ENCODE measurements around the gene LSM10. TPM values are rescaled to one million over a fixed set of nuclear protein-coding genes. Genes with fewer than 3 reads are reported as not detected.

LSM10 gene
- total and polyA plus RNA-seq, 9 of the 15 experiments (the other 6 are each of a cell fraction or from before 2014, with no cell fraction given) = 13.2 to 146 (median 68.9) TPM

- ATAC-seq (no peak), DNase-seq (ENCODE audit: extremely low read depth in 1 of 4, low spot score in 3 of 4) (no peak), FAIRE-seq (no peak)
- WGBS (ENCODE audit: insufficient coverage, low coverage, missing lambda C conversion rate) = 71% methylated on average over 4 of the region's 4 CpGs
- peaks cover 8% of the 10 kb centered on the region for H3K79me2 ChIP-seq (ENCODE audit: control insufficient read depth, insufficient read depth, low read length)
- intact Hi-C loops (cut with micrococcal nuclease) = no loop called here
- peaks cover 18 to 34% of the 10 kb centered on the region in 2 experiments; a peak in 3 of 5 replicates for H3K4me1 ChIP-seq (replicated peaks in 1 of 2; ENCODE audit: control insufficient read depth in 2 of 2, insufficient read depth in 2 of 2, low read length in 2 of 2)
- H3K27ac ChIP-seq (ENCODE audit: extremely low read depth, low read depth, low read length) = no peak overlapping the region
- CTCF ChIA-PET (ENCODE audit: low intra/inter-chr PET ratio) = no interaction called here
- H3K9me3 ChIP-seq (replicated peaks; ENCODE audit: control insufficient read depth, insufficient read depth, low read depth, low read length) = no peaks in the 10 kb centered on the region
- no TSS peak for BruUV-seq (replicated peaks)
- 0 out of 3 replicates have a peak, but pooled peaks cover 2% of the 10 kb centered on the region for H3K36me3 ChIP-seq (ENCODE audit: control insufficient read depth, insufficient read depth, low read length)
- POLR2A ChIA-PET = interaction anchor here (0.9 to 10.6 kb wide), 4 partner anchors 10 to 237 kb away, joined by 3 to 315 read pairs (median 4); partner anchors contain the start of gene STK40
- H3K27me3 ChIP-seq (ENCODE audit: control insufficient read depth in 2 of 2, insufficient read depth in 2 of 2, low read length in 2 of 2) = no peaks in the 10 kb centered on the region
- H2AFZ ChIP-seq (ENCODE audit: low read depth, low read length) = no peak overlapping the region
- in situ Hi-C loops (cut with MboI) = no loop called here
- H3K4me2 ChIP-seq (ENCODE audit: insufficient read depth, low read length) = no peak overlapping the region
- H3K9ac ChIP-seq (ENCODE audit: insufficient read depth in 1 of 2, low read depth in 2 of 2, low read length in 2 of 2) = no peak overlapping the region
- H3K9me1 ChIP-seq (ENCODE audit: control insufficient read depth, insufficient read depth, low read length) = no peaks in the 10 kb centered on the region
- H4K20me1 ChIP-seq (replicated peaks; ENCODE audit: control insufficient read depth, insufficient read depth, low read length) = no peaks in the 10 kb centered on the region
- H3K4me3 ChIP-seq = no peak overlapping the region
- no peak for TF ChIP-seq FIP1L1 (IDR thresholded peaks at IDR 0.05; ENCODE audit: low read depth, low read length, poor library complexity, severe bottlenecking)
- TF ChIP-seq, protein P1, sequence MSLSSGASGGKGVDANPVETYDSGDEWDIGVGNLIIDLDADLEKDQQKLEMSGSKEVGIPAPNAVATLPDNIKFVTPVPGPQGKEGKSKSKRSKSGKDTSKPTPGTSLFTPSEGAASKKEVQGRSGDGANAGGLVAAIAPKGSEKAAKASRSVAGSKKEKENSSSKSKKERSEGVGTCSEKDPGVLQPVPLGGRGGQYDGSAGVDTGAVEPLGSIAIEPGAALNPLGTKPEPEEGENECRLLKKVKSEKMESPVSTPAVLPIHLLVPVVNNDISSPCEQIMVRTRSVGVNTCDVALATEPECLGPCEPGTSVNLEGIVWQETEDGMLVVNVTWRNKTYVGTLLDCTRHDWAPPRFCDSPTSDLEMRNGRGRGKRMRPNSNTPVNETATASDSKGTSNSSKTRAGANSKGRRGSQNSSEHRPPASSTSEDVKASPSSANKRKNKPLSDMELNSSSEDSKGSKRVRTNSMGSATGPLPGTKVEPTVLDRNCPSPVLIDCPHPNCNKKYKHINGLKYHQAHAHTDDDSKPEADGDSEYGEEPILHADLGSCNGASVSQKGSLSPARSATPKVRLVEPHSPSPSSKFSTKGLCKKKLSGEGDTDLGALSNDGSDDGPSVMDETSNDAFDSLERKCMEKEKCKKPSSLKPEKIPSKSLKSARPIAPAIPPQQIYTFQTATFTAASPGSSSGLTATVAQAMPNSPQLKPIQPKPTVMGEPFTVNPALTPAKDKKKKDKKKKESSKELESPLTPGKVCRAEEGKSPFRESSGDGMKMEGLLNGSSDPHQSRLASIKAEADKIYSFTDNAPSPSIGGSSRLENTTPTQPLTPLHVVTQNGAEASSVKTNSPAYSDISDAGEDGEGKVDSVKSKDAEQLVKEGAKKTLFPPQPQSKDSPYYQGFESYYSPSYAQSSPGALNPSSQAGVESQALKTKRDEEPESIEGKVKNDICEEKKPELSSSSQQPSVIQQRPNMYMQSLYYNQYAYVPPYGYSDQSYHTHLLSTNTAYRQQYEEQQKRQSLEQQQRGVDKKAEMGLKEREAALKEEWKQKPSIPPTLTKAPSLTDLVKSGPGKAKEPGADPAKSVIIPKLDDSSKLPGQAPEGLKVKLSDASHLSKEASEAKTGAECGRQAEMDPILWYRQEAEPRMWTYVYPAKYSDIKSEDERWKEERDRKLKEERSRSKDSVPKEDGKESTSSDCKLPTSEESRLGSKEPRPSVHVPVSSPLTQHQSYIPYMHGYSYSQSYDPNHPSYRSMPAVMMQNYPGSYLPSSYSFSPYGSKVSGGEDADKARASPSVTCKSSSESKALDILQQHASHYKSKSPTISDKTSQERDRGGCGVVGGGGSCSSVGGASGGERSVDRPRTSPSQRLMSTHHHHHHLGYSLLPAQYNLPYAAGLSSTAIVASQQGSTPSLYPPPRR (CRISPR knock-in tag; IDR thresholded peaks at IDR 0.05; ENCODE audit: borderline replicate concordance) = no peak
- no peak for TF ChIP-seq DMBX1 (CRISPR knock-in tag; IDR thresholded peaks at IDR 0.05; ENCODE audit: borderline replicate concordance)
- TF ChIP-seq TSC22D4 (tag; IDR thresholded peaks at IDR 0.05) = no peak
- TF ChIP-seq ZBTB12 (CRISPR knock-in tag; IDR thresholded peaks at IDR 0.05) = no peak
- TF ChIP-seq E2F4 (CRISPR knock-in tag; IDR thresholded peaks at IDR 0.05; ENCODE audit: low read depth) = no peak
- TF ChIP-seq TEAD2 (tag; IDR thresholded peaks at IDR 0.05) = no peak
- no peak for TF ChIP-seq HEY1 (CRISPR knock-in tag; IDR thresholded peaks at IDR 0.05; ENCODE audit: borderline replicate concordance)
- no peak for TF ChIP-seq RFX7 (CRISPR knock-in tag; IDR thresholded peaks at IDR 0.05)
- TF ChIP-seq MXD1 (CRISPR knock-in tag; IDR thresholded peaks at IDR 0.05; ENCODE audit: borderline replicate concordance, poor library complexity, severe bottlenecking) = no peak
- no peak for TF ChIP-seq ESRRB (CRISPR knock-in tag; IDR thresholded peaks at IDR 0.05; ENCODE audit: borderline replicate concordance)
- no peak for TF ChIP-seq NFATC3 (IDR thresholded peaks at IDR 0.05)
- no peak for TF ChIP-seq ZNF3 (CRISPR knock-in tag; IDR thresholded peaks at IDR 0.05)
Measured at GRCh38 chr1:36402504-36402890, 4.8 kb upstream of the LSM10 start.

All from K562 (cell line).